Measurements from ENCODE around the gene TIMELESS.

TIMELESS gene

DNA sequence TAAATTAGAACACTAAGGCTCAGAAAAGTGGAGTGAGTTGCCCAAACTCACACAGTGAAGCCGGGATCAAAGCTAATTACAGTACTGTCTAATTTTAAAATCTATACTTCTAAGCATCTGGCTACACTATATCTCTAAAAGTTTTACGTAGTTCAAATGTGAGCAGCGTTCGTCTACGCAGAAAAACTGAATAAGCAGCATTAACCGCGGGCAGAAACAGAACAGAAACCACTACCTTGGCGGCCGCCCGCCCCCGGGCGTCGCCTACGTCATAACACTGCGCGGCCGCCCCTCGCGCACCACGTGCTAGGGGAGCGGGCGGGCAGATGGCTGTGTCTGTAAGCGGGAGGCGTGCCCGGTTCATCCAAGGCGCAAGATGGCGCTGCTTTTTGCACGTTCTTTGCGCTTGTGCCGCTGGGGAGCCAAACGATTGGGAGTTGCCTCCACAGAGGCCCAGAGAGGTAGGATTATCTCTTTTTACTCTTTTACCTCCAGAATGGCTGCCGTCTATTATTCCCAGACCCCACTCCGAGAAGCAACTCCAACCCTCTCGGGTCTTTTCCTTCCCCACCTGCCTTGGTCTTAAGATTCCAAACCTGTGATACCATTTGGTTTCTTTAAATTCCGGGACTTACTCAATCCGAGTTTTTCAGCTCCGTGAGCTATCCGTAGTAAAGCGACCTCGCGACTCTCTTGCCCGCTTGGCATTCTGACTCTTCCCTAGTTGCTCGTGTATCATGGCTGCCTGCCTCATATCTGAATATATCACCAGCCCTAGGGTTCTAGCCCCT is 19.2 kb upstream of the TIMELESS start, which contains the start of gene SPRYD4:
TSS of gene SPRYD4 (plus strand) at position 363 of the 791 bp plus-strand sequence. CDS start at position 377, 14 bp downstream.
- peak within 1 kb of the TSS; percentile 38; the same call in 1 of the 2 replicates for H3K27ac ChIP-seq (ENCODE audit: extremely low read depth, low read depth, low read length)
- no peaks in the 10 kb centered on the region for H3K4me1 ChIP-seq (ENCODE audit: control insufficient read depth, insufficient read depth, low read length)
- H3K4me3 ChIP-seq (ENCODE audit: low read depth, low read length), result peak within 1 kb of the TSS; percentile 88
- ChIA-PET POLR2A (interaction anchor here (0.6 to 1.8 kb wide), 3 partner anchors 9 to 108 kb away, joined by 4 to 5 read pairs (median 4); partner anchors contain the start of genes GLS2 and STAT2), CTCF (interaction anchor here (0.5 to 1.3 kb wide), 9 partner anchors 9 to 384 kb away, joined by 3 to 8 read pairs (median 3); partner anchors contain the start of genes CNPY2 and SMARCC2)
- H3K9me3 ChIP-seq (ENCODE audit: control insufficient read depth, insufficient read depth, low read depth, low read length), result no peaks in the 10 kb centered on the region
- H3K36me3 ChIP-seq (ENCODE audit: control insufficient read depth in 2 of 2, insufficient read depth in 1 of 2, low read length in 2 of 2), result peaks cover 0 to 36% of the 10 kb centered on the region in 2 experiments; a peak in 2 of 3 replicates
- TF ChIP-seq ZNF837 (tag by site-specific recombination; IDR thresholded peaks at IDR 0.05) (no peak), ZNF37A (tag by site-specific recombination; IDR thresholded peaks at IDR 0.05) (no peak), ZNF626 (tag by site-specific recombination; IDR thresholded peaks at IDR 0.05) (no peak), ZEB2 (tag by site-specific recombination; IDR thresholded peaks at IDR 0.05) (peak; percentile 72; the same call in 1 of the 2 replicates), SP3 (tag by site-specific recombination; IDR thresholded peaks at IDR 0.05) (peak; percentile 96), ZNF211 (tag by site-specific recombination; IDR thresholded peaks at IDR 0.05; ENCODE audit: low read depth) (no peak), HOXC10 (CRISPR knock-in tag; IDR thresholded peaks at IDR 0.05) (0 out of 2 replicates have a peak, but pooled peaks have one; percentile 33), ZNF324 (tag by site-specific recombination; IDR thresholded peaks at IDR 0.05) (0 out of 2 replicates have a peak, but pooled peaks have one; percentile 62), ZNF335 (tag by site-specific recombination; conservative IDR thresholded peaks at IDR 0.05) (peak; percentile 76), KLF1 (tag by site-specific recombination; IDR thresholded peaks at IDR 0.05) (peak; percentile 59), KLF9 (tag by site-specific recombination; IDR thresholded peaks at IDR 0.05; ENCODE audit: low read depth) (peak; percentile 95), TCF7L2 (IDR thresholded peaks at IDR 0.05; ENCODE audit: borderline replicate concordance, low read depth, low read length) (no peak), ZNF610 (tag by site-specific recombination; IDR thresholded peaks at IDR 0.05; ENCODE audit: borderline replicate concordance) (0 out of 2 replicates have a peak, but pooled peaks have one; percentile 63), ZNF2 (tag by site-specific recombination; IDR thresholded peaks at IDR 0.05) (no peak; the same call in 1 of the 2 replicates), GLIS2 (tag by site-specific recombination; IDR thresholded peaks at IDR 0.05) (peak; percentile 71), ZNF366 (tag by site-specific recombination; conservative IDR thresholded peaks at IDR 0.05) (no peak), ZNF394 (tag by site-specific recombination; IDR thresholded peaks at IDR 0.05; ENCODE audit: borderline replicate concordance) (peak; percentile 62; the same call in 1 of the 2 replicates)
- TF ChIP-seq, protein P1, sequence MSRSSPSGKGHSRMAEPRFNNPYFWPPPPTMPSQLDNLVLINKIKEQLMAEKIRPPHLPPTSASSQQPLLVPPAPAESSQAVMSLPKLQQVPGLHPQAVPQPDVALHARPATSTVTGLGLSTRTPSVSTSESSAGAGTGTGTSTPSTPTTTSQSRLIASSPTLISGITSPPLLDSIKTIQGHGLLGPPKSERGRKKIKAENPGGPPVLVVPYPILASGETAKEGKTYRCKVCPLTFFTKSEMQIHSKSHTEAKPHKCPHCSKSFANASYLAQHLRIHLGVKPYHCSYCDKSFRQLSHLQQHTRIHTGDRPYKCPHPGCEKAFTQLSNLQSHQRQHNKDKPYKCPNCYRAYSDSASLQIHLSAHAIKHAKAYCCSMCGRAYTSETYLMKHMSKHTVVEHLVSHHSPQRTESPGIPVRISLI (tag by site-specific recombination; IDR thresholded peaks at IDR 0.05), result no peak
- TF ChIP-seq, protein P2, sequence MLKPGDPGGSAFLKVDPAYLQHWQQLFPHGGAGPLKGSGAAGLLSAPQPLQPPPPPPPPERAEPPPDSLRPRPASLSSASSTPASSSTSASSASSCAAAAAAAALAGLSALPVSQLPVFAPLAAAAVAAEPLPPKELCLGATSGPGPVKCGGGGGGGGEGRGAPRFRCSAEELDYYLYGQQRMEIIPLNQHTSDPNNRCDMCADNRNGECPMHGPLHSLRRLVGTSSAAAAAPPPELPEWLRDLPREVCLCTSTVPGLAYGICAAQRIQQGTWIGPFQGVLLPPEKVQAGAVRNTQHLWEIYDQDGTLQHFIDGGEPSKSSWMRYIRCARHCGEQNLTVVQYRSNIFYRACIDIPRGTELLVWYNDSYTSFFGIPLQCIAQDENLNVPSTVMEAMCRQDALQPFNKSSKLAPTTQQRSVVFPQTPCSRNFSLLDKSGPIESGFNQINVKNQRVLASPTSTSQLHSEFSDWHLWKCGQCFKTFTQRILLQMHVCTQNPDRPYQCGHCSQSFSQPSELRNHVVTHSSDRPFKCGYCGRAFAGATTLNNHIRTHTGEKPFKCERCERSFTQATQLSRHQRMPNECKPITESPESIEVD (tag by site-specific recombination; IDR thresholded peaks at IDR 0.05), result peak; percentile 17; the same call in 1 of the 2 replicates
- TF ChIP-seq, protein P3, sequence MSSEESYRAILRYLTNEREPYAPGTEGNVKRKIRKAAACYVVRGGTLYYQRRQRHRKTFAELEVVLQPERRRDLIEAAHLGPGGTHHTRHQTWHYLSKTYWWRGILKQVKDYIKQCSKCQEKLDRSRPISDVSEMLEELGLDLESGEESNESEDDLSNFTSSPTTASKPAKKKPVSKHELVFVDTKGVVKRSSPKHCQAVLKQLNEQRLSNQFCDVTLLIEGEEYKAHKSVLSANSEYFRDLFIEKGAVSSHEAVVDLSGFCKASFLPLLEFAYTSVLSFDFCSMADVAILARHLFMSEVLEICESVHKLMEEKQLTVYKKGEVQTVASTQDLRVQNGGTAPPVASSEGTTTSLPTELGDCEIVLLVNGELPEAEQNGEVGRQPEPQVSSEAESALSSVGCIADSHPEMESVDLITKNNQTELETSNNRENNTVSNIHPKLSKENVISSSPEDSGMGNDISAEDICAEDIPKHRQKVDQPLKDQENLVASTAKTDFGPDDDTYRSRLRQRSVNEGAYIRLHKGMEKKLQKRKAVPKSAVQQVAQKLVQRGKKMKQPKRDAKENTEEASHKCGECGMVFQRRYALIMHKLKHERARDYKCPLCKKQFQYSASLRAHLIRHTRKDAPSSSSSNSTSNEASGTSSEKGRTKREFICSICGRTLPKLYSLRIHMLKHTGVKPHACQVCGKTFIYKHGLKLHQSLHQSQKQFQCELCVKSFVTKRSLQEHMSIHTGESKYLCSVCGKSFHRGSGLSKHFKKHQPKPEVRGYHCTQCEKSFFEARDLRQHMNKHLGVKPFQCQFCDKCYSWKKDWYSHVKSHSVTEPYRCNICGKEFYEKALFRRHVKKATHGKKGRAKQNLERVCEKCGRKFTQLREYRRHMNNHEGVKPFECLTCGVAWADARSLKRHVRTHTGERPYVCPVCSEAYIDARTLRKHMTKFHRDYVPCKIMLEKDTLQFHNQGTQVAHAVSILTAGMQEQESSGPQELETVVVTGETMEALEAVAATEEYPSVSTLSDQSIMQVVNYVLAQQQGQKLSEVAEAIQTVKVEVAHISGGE (tag by site-specific recombination; conservative IDR thresholded peaks at IDR 0.05; ENCODE audit: low read depth), result peak; percentile 40
- TF ChIP-seq, protein P4, sequence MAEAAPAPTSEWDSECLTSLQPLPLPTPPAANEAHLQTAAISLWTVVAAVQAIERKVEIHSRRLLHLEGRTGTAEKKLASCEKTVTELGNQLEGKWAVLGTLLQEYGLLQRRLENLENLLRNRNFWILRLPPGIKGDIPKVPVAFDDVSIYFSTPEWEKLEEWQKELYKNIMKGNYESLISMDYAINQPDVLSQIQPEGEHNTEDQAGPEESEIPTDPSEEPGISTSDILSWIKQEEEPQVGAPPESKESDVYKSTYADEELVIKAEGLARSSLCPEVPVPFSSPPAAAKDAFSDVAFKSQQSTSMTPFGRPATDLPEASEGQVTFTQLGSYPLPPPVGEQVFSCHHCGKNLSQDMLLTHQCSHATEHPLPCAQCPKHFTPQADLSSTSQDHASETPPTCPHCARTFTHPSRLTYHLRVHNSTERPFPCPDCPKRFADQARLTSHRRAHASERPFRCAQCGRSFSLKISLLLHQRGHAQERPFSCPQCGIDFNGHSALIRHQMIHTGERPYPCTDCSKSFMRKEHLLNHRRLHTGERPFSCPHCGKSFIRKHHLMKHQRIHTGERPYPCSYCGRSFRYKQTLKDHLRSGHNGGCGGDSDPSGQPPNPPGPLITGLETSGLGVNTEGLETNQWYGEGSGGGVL (tag by site-specific recombination; IDR thresholded peaks at IDR 0.05), result no peak
- TF ChIP-seq, protein P5, sequence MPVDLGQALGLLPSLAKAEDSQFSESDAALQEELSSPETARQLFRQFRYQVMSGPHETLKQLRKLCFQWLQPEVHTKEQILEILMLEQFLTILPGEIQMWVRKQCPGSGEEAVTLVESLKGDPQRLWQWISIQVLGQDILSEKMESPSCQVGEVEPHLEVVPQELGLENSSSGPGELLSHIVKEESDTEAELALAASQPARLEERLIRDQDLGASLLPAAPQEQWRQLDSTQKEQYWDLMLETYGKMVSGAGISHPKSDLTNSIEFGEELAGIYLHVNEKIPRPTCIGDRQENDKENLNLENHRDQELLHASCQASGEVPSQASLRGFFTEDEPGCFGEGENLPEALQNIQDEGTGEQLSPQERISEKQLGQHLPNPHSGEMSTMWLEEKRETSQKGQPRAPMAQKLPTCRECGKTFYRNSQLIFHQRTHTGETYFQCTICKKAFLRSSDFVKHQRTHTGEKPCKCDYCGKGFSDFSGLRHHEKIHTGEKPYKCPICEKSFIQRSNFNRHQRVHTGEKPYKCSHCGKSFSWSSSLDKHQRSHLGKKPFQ (tag by site-specific recombination; IDR thresholded peaks at IDR 0.05), result no peak
- TF ChIP-seq, protein P6, sequence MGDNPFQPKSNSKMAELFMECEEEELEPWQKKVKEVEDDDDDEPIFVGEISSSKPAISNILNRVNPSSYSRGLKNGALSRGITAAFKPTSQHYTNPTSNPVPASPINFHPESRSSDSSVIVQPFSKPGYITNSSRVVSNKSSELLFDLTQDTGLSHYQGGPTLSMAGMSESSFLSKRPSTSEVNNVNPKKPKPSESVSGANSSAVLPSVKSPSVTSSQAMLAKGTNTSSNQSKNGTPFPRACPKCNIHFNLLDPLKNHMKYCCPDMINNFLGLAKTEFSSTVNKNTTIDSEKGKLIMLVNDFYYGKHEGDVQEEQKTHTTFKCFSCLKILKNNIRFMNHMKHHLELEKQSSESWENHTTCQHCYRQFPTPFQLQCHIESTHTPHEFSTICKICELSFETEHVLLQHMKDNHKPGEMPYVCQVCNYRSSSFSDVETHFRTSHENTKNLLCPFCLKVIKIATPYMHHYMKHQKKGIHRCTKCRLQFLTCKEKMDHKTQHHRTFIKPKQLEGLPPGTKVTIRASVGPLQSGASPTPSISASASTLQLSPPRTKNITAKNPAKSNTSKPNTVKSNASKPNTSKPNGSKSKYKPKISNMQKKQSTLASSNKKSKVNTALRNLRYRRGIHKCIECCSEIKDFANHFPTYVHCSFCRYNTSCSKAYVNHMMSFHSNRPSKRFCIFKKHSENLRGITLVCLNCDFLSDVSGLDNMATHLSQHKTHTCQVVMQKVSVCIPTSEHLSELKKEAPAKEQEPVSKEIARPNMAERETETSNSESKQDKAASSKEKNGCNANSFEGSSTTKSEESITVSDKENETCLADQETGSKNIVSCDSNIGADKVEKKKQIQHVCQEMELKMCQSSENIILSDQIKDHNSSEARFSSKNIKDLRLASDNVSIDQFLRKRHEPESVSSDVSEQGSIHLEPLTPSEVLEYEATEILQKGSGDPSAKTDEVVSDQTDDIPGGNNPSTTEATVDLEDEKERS (tag by site-specific recombination; IDR thresholded peaks at IDR 0.05), result 0 out of 2 replicates have a peak, but pooled peaks have one; percentile 32
